Measurements from ENCODE around the gene TMEM200B. TPM values are rescaled to one million over a fixed set of nuclear protein-coding genes. Genes with fewer than 3 reads are reported as not detected.
"Not testable (repeated sequence)": the region's sequence is repeated elsewhere in the genome, so short reads cannot be mapped to it uniquely, and the experiment has no call there.

TMEM200B gene
- total RNA-seq, 2 experiments from 2014 or later: not detected

DNA sequence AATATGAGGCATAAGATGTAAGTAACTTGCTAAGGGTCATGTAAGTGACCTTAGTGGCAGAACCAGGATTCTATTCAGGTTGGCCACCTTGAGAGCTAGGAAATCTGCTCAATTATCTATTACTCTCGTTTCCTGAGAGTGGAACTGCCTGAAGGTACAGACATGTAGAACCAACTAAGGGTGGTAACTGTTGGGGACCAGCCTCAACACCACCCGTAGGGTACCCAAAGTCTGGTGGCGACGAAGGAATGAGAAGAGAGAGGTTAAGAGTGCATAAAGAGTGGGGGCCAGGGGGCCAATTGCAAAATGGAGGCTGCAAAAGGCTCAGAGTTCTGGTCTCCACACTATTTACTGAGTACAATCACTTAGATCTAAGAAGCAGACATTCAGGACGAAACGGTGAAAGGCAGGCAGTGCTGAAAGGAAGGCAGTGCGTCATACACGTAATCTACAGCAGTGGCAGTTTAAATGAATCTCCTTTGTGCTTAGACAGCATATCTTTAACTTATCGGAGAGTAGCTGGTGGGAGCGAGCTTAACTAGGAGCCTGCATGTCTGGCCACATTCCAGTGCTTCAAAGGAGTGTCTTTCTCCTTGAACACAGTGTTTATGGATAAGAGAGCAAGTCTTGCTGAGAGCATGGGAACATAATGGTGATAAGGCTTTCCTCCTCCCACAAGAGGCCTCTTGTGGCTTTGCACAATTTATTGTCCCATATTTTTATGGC is 33.0 kb upstream of the TMEM200B start:
- CTCF ChIA-PET: no interaction called here
- no peak for DNase-seq
- peaks cover 56% of the 10 kb centered on the region for H3K36me3 Mint-ChIP-seq (ENCODE audit: low read depth)
- peak overlapping the region; percentile 9 for H3K27ac Mint-ChIP-seq
- no peaks in the 10 kb centered on the region for H3K9me3 Mint-ChIP-seq
- no peaks in the 10 kb centered on the region for H3K27me3 Mint-ChIP-seq
- POLR2A ChIA-PET: no interaction called here
- no peak overlapping the region for H3K4me3 Mint-ChIP-seq
- peaks cover 8% of the 10 kb centered on the region for H3K4me1 Mint-ChIP-seq

DNA sequence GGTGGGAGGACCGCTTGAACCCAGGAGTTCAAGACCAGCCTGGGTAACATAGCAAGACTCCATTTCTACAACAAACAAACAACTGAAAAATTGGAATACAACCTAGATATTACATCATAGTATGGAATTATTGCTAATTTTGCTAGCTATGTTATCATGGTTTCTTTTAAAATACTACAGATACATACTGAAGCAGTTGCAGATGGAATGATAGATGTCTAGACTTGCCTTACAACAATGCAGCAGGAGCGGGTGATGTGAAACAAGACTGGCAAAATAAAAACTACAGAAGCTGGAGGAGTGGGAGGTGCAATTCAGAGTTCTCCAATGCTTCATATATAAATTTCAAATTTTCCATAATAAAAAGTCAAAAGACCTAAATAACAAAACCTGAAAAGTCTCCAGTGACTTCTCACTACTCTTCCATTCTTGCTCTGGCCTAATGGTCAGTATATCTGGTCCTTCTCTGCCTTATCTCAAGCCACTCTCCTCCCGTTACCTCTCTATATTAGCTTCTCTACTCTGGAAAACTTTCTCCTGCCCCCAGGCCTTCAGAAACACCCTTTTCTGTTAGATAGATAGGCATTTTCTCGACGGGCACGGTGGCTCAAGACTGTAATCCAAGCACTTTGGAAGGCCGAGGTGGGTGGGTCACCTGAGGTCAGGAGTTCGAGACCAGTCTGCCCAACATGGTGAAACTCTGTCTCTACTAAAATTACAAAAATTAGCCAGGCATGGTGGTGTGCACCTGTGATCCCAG is 28.5 kb upstream of the TMEM200B start:
- ChIA-PET POLR2A (no interaction called here), CTCF (interaction anchor here (1.2 to 1.7 kb wide), 2 partner anchors 30 to 31 kb away, joined by 3 to 4 read pairs; no protein-coding TSS in a partner anchor)
- Mint-ChIP-seq H3K4me1 (no peaks in the 10 kb centered on the region), H3K36me3 (ENCODE audit: low read depth) (peaks cover 76% of the 10 kb centered on the region), H3K27me3 (no peaks in the 10 kb centered on the region), H3K4me3 (no peak overlapping the region), H3K9me3 (no peaks in the 10 kb centered on the region), H3K27ac (no peak overlapping the region)
- DNase-seq: no peak

DNA sequence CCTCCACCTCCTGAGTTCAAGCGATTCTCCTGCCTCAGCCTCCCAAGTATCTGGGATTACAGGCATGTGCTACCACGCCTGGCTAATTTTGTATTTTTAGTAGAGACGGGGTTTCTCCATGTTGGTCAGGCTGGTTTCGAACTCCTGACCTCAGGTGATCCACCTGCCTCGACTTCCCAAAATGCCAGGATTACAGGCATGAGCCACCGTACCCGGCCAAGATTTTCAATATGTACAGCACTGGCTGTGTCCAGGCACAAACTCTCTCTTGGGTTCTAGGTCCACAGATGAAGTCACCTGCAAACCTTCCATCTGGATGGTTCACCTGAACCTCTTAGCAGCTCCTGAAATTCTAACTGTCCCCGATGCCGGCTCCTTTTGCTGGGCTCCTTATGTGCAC is 26.6 kb upstream of the TMEM200B start:
- H3K36me3 Mint-ChIP-seq (ENCODE audit: low read depth): peaks cover 79% of the 10 kb centered on the region
- H3K9me3 Mint-ChIP-seq, POLR2A ChIA-PET, H3K27me3 Mint-ChIP-seq, DNase-seq, H3K4me1 Mint-ChIP-seq, H3K27ac Mint-ChIP-seq, H3K4me3 Mint-ChIP-seq: not testable (repeated sequence)
- CTCF ChIA-PET: interaction anchor here (0.9 kb wide), 1 partner anchor 19 kb away, joined by 4 read pairs; no protein-coding TSS in a partner anchor

DNA sequence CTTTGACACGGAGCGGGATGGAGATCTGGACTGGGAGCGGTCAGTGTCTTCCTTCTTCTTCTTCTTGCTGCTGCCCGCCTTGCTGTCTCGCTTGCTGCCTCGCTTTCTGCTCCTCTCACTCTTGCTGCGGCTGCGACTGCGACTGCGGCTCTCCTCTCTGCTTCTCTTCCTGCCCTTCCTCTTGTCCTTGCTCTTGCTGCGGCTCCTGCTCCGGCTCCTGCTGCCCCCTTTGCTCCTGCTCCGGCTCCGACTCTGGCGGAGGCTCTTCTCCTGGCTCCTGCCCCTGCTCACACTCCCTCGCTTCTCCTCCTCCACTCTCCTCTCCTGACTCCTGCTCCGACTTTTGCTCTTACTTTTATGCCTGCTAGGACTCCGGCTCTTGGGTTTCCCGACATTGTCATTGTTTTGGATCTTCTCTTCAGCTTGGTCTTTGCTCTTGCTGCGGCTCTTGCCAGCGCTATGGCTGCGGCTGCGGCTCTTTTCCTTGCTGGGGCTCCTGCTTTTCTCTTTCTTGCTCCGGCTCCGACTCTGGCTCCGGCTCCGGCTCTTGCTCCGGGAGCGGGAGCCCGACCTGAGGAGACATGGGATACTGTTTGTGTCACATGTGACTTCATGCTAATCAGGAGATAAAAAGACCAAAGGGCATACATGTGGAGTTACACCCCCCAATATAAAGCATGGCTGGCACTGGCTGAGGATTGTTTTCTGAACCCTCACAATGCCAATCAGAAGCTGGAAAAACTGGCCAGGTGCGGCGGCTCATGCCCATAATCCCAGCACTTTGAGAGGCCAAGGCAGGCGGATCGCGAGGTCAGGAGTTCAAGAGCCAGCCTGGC is 25.2 kb upstream of the TMEM200B start:
- POLR2A ChIA-PET: no interaction called here
- CTCF ChIA-PET: no interaction called here
- H3K27me3 Mint-ChIP-seq: no peaks in the 10 kb centered on the region
- H3K27ac Mint-ChIP-seq: no peak overlapping the region
- DNase-seq: no peak
- H3K4me1 Mint-ChIP-seq: no peaks in the 10 kb centered on the region
- H3K9me3 Mint-ChIP-seq: no peaks in the 10 kb centered on the region
- no peak overlapping the region for H3K4me3 Mint-ChIP-seq
- H3K36me3 Mint-ChIP-seq (ENCODE audit: low read depth): peaks cover 78% of the 10 kb centered on the region

DNA sequence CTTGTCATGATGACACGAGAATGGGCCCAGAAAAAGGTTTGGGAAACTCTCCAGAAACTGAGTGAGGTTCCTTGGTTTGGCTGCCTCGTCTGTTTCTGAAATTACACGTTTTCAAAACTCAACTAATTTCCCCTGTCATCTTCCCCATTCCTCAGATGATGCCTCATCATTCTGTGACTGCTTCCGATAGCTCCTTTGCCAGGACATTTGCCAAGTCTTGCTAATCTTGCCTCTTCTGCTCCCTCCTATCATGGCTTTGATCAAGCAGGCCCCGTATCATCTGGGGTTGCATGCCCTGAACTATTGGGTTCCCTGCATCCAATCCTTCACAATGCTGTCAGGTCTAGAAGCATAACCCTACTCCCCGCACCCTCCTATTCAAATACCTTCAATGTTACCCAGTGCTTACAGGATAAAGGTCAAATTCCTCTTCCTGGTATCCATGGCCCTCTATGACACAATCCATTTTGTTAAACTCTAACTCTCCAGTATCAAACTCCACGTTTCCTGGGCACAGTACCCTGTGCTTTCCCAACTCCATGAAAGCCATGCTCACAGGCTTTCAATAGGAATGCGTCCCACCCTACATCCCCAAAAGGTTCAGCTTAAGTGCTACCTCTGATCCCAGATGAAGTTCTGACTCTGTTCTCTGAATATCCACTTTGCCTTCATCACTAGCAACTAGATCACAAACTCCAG is 22.2 kb upstream of the TMEM200B start:
- POLR2A ChIA-PET: no interaction called here
- CTCF ChIA-PET: no interaction called here
- H3K4me1 Mint-ChIP-seq: no peaks in the 10 kb centered on the region

DNA sequence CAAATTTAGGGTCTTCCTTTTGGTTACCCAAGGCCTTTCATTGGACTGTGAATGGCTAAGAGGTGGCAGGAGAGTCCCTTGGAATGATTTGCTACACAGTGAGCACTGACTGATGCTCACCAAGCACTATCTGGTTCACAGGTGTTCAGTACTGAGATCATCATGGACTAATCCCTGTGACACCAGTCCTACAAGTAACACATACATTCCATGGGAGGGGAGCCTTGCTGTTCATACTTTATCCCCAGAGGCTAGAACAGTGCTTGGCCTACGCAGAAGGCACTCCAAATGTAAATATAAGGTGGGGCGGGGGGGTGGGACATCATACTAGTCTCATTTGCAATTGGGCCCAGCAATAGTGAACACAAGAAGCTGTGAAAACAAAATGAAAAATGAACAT is 20.5 kb upstream of the TMEM200B start:
- ChIA-PET POLR2A (no interaction called here), CTCF (no interaction called here)
- no peak overlapping the region for H3K4me3 Mint-ChIP-seq
- H3K27me3 Mint-ChIP-seq: no peaks in the 10 kb centered on the region
- no peaks in the 10 kb centered on the region for H3K4me1 Mint-ChIP-seq
- peaks cover 53% of the 10 kb centered on the region for H3K36me3 Mint-ChIP-seq (ENCODE audit: low read depth)
- H3K27ac Mint-ChIP-seq: no peak overlapping the region
- H3K9me3 Mint-ChIP-seq: no peaks in the 10 kb centered on the region
- DNase-seq: no peak

More for the DNA sequence above, 22.2 kb upstream of the TMEM200B start:
- H3K27me3 Mint-ChIP-seq: no peaks in the 10 kb centered on the region
- H3K36me3 Mint-ChIP-seq (ENCODE audit: low read depth): peaks cover 68% of the 10 kb centered on the region
- H3K9me3 Mint-ChIP-seq: no peaks in the 10 kb centered on the region
- H3K4me3 Mint-ChIP-seq: no peak overlapping the region
- H3K27ac Mint-ChIP-seq: no peak overlapping the region
- DNase-seq: no peak

DNA sequence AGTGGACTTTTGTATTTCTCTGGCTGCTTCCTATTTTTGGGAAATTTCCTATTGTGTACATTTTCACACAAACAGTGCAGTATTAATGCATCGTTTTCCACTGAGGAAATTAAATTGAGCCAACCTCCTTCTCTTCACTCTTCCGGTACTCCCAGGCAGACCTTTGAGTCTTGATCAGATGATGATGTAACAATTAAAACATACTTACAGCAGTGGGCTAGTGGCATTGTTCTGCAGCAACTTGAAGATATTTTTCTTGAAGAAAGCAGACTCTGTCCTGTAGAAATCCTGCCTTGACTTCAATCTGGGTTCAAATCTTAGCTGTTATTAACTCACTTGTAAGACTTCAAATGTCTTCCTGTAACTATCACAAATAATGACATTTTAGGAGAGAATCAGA is 19.0 kb upstream of the TMEM200B start:
- Mint-ChIP-seq H3K9me3 (no peaks in the 10 kb centered on the region), H3K27me3 (no peaks in the 10 kb centered on the region), H3K4me3 (no peak overlapping the region), H3K36me3 (ENCODE audit: low read depth) (peaks cover 38% of the 10 kb centered on the region), H3K27ac (no peak overlapping the region), H3K4me1 (no peaks in the 10 kb centered on the region)
- ChIA-PET POLR2A (no interaction called here), CTCF (interaction anchor here (0.9 kb wide), 1 partner anchor 39 kb away, joined by 3 read pairs; the partner anchor contains the start of gene SRSF4)
- DNase-seq: no peak

DNA sequence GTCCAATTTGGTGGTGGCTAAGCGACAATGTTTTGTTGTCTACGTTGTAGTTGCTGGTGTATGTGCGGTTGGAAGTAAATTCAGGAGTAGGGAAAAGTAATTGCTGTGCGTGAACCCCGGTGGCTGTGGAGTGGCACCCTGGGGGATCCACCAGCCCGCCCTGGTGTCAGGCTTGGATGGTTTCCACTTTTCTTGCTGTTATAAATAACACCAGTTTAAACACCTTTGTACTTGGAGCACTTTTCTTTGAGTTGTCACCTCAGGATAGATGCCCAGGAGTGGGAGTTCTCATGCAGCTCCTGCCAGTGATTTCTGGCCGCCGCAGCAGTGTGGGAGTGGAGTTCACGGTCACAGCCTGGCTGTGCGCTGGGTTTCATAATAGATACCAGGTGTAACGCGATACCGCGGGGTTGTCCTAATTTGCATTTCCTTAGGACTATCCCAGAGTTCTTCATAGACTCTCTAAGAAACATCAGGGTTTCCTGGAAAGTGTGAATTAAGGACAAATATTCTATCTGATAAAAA is 12.8 kb upstream of the TMEM200B start:
- CTCF ChIA-PET: no interaction called here
- no peaks in the 10 kb centered on the region for H3K9me3 Mint-ChIP-seq
- H3K4me1 Mint-ChIP-seq: peaks cover 6% of the 10 kb centered on the region
- POLR2A ChIA-PET: no interaction called here
- H3K27me3 Mint-ChIP-seq: peaks cover 4% of the 10 kb centered on the region
- no peak for DNase-seq
- H3K4me3 Mint-ChIP-seq: no peak overlapping the region
- H3K36me3 Mint-ChIP-seq (ENCODE audit: low read depth): no peaks in the 10 kb centered on the region
- no peak overlapping the region for H3K27ac Mint-ChIP-seq

DNA sequence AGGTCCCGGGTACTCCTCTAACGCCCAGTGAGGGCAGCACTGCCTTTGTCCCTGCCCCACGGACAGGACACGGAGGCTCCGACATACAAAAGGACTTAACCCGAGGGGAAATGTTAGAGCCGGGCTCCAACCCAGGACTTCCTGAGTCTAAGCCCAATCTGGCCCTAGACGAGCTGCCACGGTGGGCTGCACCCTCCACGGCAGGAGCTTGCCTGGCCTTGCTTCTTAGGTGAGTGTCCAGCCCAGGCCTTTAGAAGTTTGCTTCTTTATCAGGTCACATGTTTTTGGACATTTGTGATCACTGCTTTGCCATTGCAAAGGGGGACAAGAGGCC is 11.0 kb upstream of the TMEM200B start:
- no peaks in the 10 kb centered on the region for H3K36me3 Mint-ChIP-seq (ENCODE audit: low read depth)
- POLR2A ChIA-PET: no interaction called here
- H3K27ac Mint-ChIP-seq: no peak overlapping the region
- no peak overlapping the region for H3K4me3 Mint-ChIP-seq
- H3K27me3 Mint-ChIP-seq: peaks cover 4% of the 10 kb centered on the region
- no peak for DNase-seq
- peaks cover 6% of the 10 kb centered on the region for H3K4me1 Mint-ChIP-seq
- CTCF ChIA-PET: interaction anchor here (1.2 kb wide), 1 partner anchor 68 kb away, joined by 3 read pairs; no protein-coding TSS in a partner anchor
- H3K9me3 Mint-ChIP-seq: no peaks in the 10 kb centered on the region

DNA sequence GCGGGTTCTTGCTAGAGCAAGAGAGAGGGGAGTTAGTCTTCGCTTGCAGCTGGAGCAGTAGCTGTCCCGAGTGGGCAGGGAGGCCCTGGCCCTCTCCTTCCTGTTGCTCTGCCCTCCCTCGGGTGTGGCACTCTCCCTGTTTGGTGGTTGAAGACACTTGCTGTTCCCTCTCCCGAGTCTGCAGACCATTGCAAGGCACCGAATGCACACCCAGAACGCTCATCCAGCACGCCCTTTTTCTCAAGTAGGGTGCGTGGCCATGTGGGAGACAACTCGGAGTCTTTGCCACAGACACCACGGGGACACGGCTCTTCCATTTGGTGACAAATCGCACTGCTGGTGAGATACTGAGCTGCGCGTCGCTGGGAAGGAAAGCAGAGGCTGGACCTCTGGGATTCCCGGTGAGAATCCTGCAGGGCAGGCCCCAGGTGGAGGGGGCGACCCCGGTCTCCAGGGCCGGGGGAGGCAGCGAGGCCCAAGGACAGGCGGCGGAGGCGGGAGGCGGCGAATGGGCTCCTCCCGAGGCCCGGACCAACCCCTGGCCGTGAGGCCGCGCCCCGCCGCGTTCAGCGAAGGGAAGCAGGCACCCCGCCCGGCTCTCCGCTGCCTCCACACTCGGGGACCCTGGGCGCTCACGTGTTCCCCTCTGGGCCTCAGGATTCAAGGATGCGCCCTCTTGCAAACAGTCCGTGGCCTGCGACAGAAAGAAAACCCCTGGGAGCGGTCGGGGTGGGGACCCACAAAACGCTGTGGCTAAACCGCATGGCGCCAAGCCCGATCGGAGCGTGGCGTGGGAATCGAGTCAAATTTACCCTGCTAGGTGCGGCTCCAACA is 10.4 kb upstream of the TMEM200B start:
- ChIA-PET CTCF (no interaction called here), POLR2A (no interaction called here)
- Mint-ChIP-seq H3K4me1 (peaks cover 6% of the 10 kb centered on the region), H3K27ac (no peak overlapping the region), H3K9me3 (no peaks in the 10 kb centered on the region), H3K36me3 (ENCODE audit: low read depth) (no peaks in the 10 kb centered on the region), H3K4me3 (no peak overlapping the region), H3K27me3 (peaks cover 4% of the 10 kb centered on the region)
- DNase-seq: no peak

DNA sequence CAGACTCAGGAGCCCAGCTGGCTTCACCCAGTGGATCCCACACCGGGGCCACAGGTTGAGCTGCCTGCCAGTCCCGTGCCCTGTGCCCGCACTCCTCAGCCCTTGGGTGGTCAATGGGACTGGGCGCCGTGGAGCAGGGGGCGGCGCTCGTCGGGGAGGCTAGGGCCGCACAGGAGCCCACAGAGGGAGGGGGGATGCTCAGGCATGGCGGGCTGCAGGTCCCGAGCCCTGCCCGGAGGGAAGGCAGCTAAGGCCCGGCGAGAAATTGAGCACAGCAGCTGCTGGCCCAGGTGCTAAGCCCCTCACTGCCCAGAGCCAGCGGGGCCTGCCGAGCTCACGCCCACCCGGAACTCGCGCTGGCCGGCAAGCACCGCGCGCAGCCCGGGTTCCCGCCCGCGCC is 7.4 kb upstream of the TMEM200B start:
- H3K27ac Mint-ChIP-seq; H3K4me1 Mint-ChIP-seq; DNase-seq; POLR2A ChIA-PET; H3K4me3 Mint-ChIP-seq; H3K9me3 Mint-ChIP-seq; H3K27me3 Mint-ChIP-seq; H3K36me3 Mint-ChIP-seq (ENCODE audit: low read depth): not testable (repeated sequence)
- CTCF ChIA-PET: interaction anchor here (0.6 to 1.7 kb wide), 8 partner anchors 9 to 1206 kb away, joined by 3 to 5 read pairs (median 4); no protein-coding TSS in a partner anchor

DNA sequence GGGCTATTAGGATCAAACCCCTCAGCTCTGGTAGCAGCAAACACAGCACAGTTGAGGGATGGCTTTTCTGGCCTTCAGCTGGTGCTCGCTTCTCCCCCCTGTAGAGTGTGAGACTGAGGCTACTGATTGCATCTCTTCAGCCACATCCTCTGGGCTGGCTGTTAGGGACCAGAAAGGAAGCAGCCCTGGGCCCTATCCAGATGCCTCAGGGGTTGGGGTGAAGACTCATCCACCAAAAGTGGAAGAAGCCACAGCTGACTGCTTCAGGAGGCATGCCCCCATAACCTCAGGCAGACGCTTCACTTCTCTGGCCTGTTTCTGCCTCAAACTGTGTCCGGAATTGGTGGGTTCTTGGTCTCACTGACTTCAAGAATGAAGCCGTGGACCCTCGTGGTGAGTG is 6.2 kb upstream of the TMEM200B start:
- ChIA-PET POLR2A (no interaction called here), CTCF (interaction anchor here (1.3 kb wide), 1 partner anchor 354 kb away, joined by 3 read pairs; no protein-coding TSS in a partner anchor)
- peaks cover 15% of the 10 kb centered on the region for H3K27me3 Mint-ChIP-seq
- H3K4me3 Mint-ChIP-seq: no peak overlapping the region
- H3K9me3 Mint-ChIP-seq: no peaks in the 10 kb centered on the region
- no peak for DNase-seq
- H3K4me1 Mint-ChIP-seq: peaks cover 9% of the 10 kb centered on the region
- H3K36me3 Mint-ChIP-seq (ENCODE audit: low read depth): no peaks in the 10 kb centered on the region
- H3K27ac Mint-ChIP-seq: no peak overlapping the region

Measured in activated CD4-positive, alpha-beta T cell treated with anti-CD3 and anti-CD28 coated beads, Interleukin-2, amount 10 ng/mL, durations not matched to agents 7 days and 5 days (primary cell).